NB4 (cell line): Measurements from ENCODE around the gene ZCCHC24.
"Not testable (repeated sequence)": the region's sequence is repeated elsewhere in the genome, so short reads cannot be mapped to it uniquely, and the experiment has no call there.

Experiments
- DNase-seq: peaks from one replicate; pipeline ENCODE4 v3.0.0; 2010; ENCODE audit warnings: low read depth
- H3K4me3 ChIP-seq: one replicate; pipeline ENCODE4 v1.5.1; 2011; ENCODE audit warnings: mild to moderate bottlenecking, low read depth, low read length, moderate library complexity
- CTCF ChIP-seq: IDR thresholded peaks from one replicate; pipeline ENCODE4 v1.5.1; 2012; ENCODE audit warnings: low read depth, low read length
- MYC ChIP-seq: IDR thresholded peaks from 2 replicates; pipeline ENCODE4 v1.6.1; 2011; ENCODE audit warnings: low read depth, low read length
- POLR2A ChIP-seq: IDR thresholded peaks from 2 replicates; pipeline ENCODE4 v1.6.1; 2011; ENCODE audit warnings: mild to moderate bottlenecking; ENCODE audit not compliant: insufficient read length; ENCODE audit errors: extremely low read depth
- TF ChIP-seq, protein P1 (sequence below): IDR thresholded peaks from 2 replicates; pipeline ENCODE4 v1.6.1; 2011; ENCODE audit warnings: low read depth, low read length

ZCCHC24 gene

GRCh38 chr10:79448732-79449049 is 3.3 kb upstream of the ZCCHC24 start:
- TF ChIP-seq POLR2A (no peak), CTCF (no peak), MYC (no peak)
- TF ChIP-seq, protein P1, sequence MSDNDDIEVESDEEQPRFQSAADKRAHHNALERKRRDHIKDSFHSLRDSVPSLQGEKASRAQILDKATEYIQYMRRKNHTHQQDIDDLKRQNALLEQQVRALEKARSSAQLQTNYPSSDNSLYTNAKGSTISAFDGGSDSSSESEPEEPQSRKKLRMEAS: no peak
- no peak for DNase-seq
- no peak overlapping the region for H3K4me3 ChIP-seq

DNA sequence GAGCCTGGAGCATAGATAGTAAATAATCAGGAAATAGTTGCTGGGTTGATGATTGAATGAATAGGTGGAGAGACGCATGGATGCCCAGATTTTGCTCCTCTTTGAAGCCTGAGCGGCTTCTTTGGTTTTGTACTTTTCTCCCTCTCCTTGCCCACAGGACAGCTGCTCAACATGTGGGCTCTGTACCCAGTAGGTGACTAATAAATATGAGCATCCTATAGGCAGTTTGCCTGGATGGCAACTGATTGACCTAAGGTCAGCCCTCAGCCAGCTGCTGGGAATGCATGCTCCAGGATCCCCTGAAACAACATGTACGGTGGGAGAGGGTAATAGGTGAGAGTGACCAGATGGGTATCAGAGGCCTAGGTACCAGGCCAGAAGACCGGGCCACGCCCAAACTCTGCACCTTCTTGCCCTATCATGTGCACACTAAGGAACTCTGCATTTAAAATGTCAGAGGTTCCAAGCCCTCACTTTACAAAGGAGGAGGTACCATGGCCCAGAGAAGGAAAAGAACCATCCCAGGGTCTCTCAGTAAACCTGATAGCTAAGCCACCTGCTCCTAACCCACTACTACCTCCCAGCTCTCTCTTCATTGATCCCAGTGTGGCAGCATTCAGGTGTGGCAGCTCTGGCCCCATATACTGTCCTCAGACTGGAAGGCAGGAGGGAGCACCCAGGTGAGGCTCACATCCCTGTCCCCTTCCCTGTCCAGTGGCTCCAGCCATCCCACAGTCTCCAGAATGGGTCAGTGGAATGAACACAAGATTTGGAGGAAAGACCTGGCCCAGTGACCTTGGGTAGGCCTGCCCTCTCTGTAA is 2.7 kb upstream of the ZCCHC24 start:
- no peak for TF ChIP-seq MYC
- TF ChIP-seq POLR2A: no peak
- TF ChIP-seq, protein P1: no peak
- TF ChIP-seq CTCF: no peak
- H3K4me3 ChIP-seq: no peak overlapping the region
- no peak for DNase-seq

GRCh38 chr10:79447249-79447648 is 1.8 kb upstream of the ZCCHC24 start:
- not testable (repeated sequence) for H3K4me3 ChIP-seq, DNase-seq

DNA sequence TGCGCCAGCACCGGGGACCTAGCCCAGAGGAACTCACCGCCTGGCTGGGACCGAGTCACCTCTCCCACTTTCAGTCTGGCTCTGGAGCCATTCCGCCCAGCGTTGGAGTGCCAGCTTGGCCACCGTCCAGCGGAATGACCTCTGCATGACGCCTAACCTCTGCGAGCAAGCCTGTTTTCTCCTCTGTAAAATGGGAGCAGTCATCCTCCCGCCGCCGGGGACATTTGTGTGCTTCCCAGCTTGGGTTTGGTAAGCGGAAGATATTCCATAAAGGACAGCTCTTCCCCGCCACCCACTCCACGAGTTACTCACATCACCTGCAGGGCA is 1.3 kb upstream of the ZCCHC24 start:
- no peak for DNase-seq
- no peak overlapping the region for H3K4me3 ChIP-seq
- TF ChIP-seq, protein P1: no peak
- TF ChIP-seq CTCF: no peak
- TF ChIP-seq POLR2A: no peak

- H3K4me3 ChIP-seq: peak overlapping the region; percentile 39
- peak; percentile 64 for DNase-seq
- TF ChIP-seq CTCF (no peak), MYC (no peak), POLR2A (no peak)
- TF ChIP-seq, protein P1: no peak
These were observed 743 bp upstream of the ZCCHC24 start for GRCh38 chr10:79445977-79446757.

GRCh38 chr10:79444199-79445119 is 965 bp downstream of the ZCCHC24 start:
- TF ChIP-seq CTCF (no peak), MYC (peak; percentile 44)
- peak; percentile 96 for DNase-seq
- peak overlapping the region; percentile 66 for H3K4me3 ChIP-seq
